ENCODE results near the gene IFRD2.

DNA sequence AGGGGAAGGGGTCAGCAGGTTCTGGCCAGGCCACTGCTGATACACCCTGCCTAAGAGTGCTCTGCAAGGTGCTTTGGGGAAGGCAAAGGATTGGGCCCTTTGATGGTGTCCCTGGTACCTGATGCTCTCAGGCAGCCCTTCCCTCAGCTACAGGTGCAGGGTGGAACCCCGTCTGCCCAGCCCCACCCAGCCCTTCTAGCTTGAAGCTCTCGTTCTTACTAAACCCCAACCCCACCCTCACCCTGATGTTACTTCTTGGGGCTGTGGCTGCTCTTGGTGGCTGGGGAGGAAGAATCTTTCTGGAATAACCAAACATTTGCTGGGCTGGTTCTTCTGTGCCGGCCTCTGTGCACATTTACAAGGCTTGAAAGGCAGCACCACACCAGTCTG is 49.9 kb downstream of the IFRD2 start:
- TF ChIP-seq, protein P1, sequence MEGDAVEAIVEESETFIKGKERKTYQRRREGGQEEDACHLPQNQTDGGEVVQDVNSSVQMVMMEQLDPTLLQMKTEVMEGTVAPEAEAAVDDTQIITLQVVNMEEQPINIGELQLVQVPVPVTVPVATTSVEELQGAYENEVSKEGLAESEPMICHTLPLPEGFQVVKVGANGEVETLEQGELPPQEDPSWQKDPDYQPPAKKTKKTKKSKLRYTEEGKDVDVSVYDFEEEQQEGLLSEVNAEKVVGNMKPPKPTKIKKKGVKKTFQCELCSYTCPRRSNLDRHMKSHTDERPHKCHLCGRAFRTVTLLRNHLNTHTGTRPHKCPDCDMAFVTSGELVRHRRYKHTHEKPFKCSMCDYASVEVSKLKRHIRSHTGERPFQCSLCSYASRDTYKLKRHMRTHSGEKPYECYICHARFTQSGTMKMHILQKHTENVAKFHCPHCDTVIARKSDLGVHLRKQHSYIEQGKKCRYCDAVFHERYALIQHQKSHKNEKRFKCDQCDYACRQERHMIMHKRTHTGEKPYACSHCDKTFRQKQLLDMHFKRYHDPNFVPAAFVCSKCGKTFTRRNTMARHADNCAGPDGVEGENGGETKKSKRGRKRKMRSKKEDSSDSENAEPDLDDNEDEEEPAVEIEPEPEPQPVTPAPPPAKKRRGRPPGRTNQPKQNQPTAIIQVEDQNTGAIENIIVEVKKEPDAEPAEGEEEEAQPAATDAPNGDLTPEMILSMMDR (conservative IDR thresholded peaks at IDR 0.05 in 1 of 2, IDR thresholded peaks at IDR 0.05 in 1 of 2; ENCODE audit: extremely low read depth in 1 of 2, insufficient read depth in 1 of 2, low read depth in 1 of 2, low read length in 2 of 2) = no peak
- TF ChIP-seq EZH2 (IDR thresholded peaks at IDR 0.05; ENCODE audit: borderline replicate concordance, low read length) = no peak
